ENCODE results near the gene GANC. TPM values are rescaled to one million over a fixed set of nuclear protein-coding genes. Genes with fewer than 3 reads are reported as not detected.
A peak's percentile ranks its signal among the peaks of the same experiment; 100 is the strongest.
"Not testable (repeated sequence)": the region's sequence is repeated elsewhere in the genome, so short reads cannot be mapped to it uniquely, and the experiment has no call there.

The GANC gene
- total RNA-seq, 1 donor from 2014 or later: 15.0 TPM

DNA sequence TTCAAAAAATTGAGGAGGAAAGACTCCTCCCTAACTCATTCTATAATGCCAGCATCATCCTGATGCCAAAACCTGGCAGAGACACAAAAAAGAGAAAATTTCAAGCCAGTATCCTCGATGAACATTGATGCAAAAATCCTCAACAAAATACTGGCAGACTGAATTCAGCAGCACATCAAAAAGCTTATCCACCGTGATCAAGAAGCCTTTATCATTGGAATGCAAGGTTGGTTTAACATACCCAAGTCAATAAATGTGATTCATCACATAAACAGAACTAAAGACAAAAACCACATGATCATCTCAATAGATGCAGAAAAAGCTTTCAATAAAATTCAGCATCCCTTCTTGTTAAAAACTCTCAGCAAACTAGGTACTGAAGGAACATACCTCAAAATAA is 62.1 kb downstream of the GANC start:
- DNase-seq (no peak), ATAC-seq (ENCODE audit: poor library complexity) (no peak)
- intact Hi-C loops (cut with DNase I): no loop called here

DNA sequence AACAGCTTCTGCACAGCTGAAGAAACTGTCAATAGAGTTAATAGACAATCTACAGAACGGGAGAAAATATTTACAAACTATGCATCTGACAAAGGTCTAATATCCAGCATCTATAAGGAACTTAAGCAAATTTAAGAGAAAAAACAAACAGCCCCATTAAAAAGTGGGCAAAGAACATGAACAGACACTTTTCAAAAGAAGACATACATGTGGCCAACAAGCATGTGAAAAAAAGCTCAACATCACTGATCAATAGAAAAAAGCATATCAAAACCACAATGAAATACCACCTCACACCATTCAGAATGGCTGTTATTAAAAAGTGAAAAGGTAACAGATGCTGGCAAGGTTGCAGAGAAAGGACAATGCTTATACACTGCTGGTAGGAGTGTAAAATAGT is 63.6 kb downstream of the GANC start:
- DNase-seq; ATAC-seq (ENCODE audit: poor library complexity); intact Hi-C loops (cut with DNase I): not testable (repeated sequence)

GRCh38 chr15:42337104-42337503 is 64.1 kb downstream of the GANC start:
- DNase-seq; intact Hi-C loops (cut with DNase I); ATAC-seq (ENCODE audit: poor library complexity): not testable (repeated sequence)

- no peak for DNase-seq
- intact Hi-C loops (cut with DNase I): no loop called here
- ATAC-seq (ENCODE audit: poor library complexity): no peak
Measured at GRCh38 chr15:42338500-42338899, 65.5 kb downstream of the GANC start.

GRCh38 chr15:42343596-42344232 is 70.7 kb downstream of the GANC start:
- DNase-seq (no peak), ATAC-seq (ENCODE audit: poor library complexity) (no peak)
- intact Hi-C loops (cut with DNase I): no loop called here

DNA sequence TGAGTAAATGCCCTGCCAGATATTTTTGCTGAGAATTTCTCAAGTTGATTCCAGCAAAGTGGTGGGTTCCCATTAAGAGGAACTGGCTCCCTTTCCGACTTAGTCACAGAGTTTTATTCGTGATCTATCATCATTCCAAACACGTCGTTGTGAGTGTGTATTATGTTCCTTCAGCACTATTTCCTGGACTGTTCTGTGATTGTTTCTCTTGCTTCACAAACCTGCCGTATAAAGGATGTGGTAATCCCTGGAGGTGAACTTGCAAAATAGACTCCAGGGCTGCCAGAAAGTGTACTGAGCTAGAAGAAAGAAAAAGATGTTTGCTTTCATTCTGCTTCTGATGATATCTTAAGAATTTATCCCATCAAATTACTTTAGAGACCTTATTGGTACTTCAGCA is 71.8 kb downstream of the GANC start:
- peak; percentile 61 for ATAC-seq (ENCODE audit: poor library complexity)
- intact Hi-C loops (cut with DNase I): no loop called here
- no peak for DNase-seq

DNA sequence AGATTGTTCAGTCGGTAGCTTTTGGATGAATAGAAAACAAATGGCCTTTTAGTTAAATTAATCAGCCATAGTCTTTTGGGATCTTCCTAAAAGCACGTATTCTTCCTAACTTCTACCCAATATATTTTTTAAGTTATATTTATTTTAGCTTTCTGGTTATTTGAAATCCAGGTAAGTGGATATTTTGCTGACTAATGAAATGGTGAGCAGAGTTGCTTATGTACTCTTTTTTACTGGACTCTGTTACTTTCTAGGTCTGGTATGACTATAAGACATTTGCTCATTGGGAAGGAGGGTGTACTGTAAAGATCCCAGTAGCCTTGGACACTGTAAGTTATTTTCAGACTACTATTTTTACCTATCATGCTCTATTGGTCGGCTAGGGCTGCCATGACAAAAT is 72.5 kb downstream of the GANC start:
- intact Hi-C loops (cut with DNase I): no loop called here
- DNase-seq (no peak), ATAC-seq (ENCODE audit: poor library complexity) (no peak)

DNA sequence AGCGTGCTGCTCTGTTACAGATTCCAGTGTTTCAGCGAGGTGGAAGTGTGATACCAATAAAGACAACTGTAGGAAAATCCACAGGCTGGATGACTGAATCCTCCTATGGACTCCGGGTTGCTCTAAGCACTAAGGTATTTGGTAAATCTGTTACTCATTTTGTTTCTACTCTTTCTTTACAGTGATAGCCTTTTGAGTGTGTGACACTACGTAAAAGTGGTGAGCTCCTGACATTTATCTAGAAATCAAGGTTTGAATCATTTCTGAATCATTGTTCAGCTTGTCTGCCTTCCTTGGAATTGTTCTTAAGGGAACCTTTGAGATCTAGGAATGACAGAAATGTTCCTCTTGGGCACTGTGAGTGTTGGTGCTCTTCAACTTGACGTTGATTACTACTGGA is 75.1 kb downstream of the GANC start:
- ATAC-seq (ENCODE audit: poor library complexity): no peak
- no peak for DNase-seq
- intact Hi-C loops (cut with DNase I): no loop called here

DNA sequence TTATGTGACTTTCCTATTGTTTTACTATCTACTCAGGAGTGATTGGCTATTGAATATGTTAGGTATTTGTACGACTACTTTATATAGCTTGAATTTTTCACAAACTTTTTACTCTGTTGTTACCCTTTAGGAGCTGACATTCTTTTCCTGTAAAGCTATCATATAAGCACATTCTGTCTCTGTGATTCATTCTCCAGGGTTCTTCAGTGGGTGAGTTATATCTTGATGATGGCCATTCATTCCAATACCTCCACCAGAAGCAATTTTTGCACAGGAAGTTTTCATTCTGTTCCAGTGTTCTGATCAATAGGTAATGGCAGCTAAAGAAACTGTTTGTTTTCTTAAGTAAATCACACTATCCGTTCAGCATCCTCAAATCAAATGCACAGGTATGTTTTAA is 76.2 kb downstream of the GANC start:
- intact Hi-C loops (cut with DNase I): no loop called here
- ATAC-seq (ENCODE audit: poor library complexity) (no peak), DNase-seq (no peak)

- ATAC-seq (ENCODE audit: poor library complexity) (no peak), DNase-seq (no peak)
- intact Hi-C loops (cut with DNase I): no loop called here
Measured at GRCh38 chr15:42352401-42352800, 79.4 kb downstream of the GANC start.

GRCh38 chr15:42353061-42353460 is 80.1 kb downstream of the GANC start:
- DNase-seq (no peak), ATAC-seq (ENCODE audit: poor library complexity) (no peak)
- intact Hi-C loops (cut with DNase I): no loop called here

DNA sequence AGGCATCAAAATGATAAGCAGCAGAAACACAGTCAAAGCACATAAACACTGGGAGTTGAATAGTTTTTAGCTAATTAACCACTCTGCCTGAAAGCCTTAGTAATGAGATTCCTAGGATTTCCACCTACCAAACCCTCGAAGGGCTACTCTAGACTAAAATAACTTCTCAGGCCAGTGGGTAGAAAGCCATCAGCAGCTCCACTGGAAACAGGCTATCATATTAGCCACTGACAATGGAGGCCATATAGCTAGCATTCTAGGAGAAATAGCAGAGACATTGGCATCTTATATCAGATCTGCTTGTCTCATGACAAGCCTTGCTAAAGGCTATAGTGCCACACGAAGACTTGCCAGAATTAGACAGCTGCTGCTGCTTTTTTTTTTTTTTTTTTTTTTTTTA is 81.8 kb downstream of the GANC start:
- ATAC-seq (ENCODE audit: poor library complexity): no peak
- DNase-seq: no peak
- intact Hi-C loops (cut with DNase I): no loop called here

DNA sequence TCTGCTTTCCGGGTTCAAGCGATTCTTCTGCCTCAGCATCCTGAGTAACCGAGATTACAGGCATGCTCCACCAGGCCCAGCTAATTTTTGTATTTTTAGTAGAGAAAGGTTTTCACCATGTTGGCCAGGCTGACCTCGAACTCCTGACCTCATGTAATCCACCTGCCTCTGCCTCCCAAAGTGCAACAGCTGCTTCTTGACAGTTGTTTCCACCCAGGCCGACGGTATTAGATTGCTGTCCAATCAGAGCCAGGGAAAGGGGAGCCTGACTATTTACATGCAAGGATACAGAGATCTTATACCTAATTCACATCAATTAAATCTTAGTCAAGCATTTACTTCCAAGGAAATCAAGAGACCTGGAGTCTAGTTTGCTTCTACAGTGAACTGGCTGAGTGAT is 82.3 kb downstream of the GANC start:
- no peak for DNase-seq
- intact Hi-C loops (cut with DNase I): no loop called here
- ATAC-seq (ENCODE audit: poor library complexity): no peak

GRCh38 chr15:42356851-42357250 is 83.8 kb downstream of the GANC start:
- ATAC-seq (ENCODE audit: poor library complexity): no peak
- no peak for DNase-seq
- intact Hi-C loops (cut with DNase I): no loop called here

GRCh38 chr15:42358141-42358540 is 85.1 kb downstream of the GANC start:
- ATAC-seq (ENCODE audit: poor library complexity): no peak
- DNase-seq: no peak
- intact Hi-C loops (cut with DNase I): no loop called here

DNA sequence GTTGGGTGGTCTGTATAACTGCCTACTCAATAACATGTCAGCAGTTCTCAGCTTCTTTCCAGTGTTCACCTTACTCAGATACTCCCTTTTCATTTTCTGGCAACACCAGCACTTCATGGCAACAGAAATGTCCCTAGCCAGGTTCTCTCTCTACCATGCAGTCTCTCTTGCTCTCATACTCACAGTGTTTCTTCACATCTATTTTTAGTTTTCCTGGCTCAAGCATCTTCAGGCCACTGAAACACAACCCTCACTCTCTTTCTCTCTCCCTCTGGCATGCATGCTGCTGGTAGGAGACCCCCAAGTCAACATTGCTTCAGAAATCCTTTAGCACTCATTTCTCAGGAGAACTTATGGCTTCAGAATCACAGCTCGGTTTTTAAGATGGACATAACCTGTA is 86.2 kb downstream of the GANC start, which contains the start of gene CAPN3:
Gene CAPN3 (plus strand): TSS at position 253 of the 400 bp plus-strand sequence. CDS start 305 bp downstream, outside the sequence.
- DNase-seq (no peak), ATAC-seq (ENCODE audit: poor library complexity) (peak; percentile 82)
- intact Hi-C loops (cut with DNase I): no loop called here

- ATAC-seq (ENCODE audit: poor library complexity) (peak; percentile 51), DNase-seq (no peak)
- intact Hi-C loops (cut with DNase I): no loop called here
Measured at GRCh38 chr15:42359985-42360384, 87.0 kb downstream of the GANC start.

DNA sequence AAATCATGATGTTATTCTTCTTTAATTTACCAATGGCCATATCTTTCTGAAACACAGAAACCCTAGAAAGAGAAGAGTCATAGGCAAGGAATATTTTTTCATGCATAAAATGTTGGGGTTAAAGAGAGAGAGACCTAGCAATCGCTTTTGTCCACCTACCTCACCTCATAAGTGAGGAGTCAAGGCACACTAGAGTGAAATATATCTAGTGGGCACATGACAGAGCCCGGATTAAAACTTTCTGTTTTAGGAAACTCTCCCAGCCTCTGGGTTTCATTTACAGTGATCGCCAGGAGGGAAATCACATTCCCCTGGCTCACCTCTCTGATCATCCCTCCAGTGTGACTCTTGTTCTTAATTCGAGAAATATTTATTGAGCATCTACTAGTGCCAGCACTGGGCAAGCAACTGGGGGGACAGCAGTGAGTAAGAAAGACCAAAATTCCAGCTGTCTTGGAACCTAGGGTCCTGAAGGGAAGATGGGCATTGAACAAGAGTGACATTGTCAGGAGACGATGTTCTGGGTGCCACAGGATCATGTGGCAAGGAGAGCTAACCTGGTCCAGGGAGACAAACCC is 87.6 kb downstream of the GANC start:
- intact Hi-C loops (cut with DNase I): no loop called here
- no peak for ATAC-seq (ENCODE audit: poor library complexity)
- no peak for DNase-seq

GRCh38 chr15:42363487-42363886 is 90.5 kb downstream of the GANC start:
- DNase-seq (no peak), ATAC-seq (ENCODE audit: poor library complexity) (no peak)
- intact Hi-C loops (cut with DNase I): no loop called here

GRCh38 chr15:42363942-42364341 is 90.9 kb downstream of the GANC start:
- ATAC-seq (ENCODE audit: poor library complexity): no peak
- intact Hi-C loops (cut with DNase I): no loop called here
- no peak for DNase-seq

DNA sequence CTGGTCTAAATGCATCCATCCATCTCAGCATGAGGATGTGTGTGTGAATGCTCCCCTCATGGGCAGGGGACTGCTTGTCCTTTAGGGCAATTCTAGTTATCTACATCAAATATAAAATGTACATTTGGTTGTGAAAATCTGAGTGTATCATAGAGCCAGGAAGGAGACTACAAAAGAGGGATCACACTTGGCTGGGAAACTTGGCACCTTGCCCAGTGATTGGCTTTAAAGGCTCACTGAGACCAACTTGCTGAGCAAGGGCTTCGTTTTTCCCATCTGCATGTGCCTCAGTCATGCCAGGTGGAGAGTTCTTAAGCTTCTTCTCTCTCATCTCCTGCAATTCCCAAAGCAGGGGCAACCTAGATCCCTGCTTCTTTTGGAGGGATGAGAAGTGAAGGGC is 91.5 kb downstream of the GANC start:
- ATAC-seq (ENCODE audit: poor library complexity): no peak
- no peak for DNase-seq
- intact Hi-C loops (cut with DNase I): no loop called here

All from Right ventricle myocardium superior (tissue), 1 donor.